ENCODE results near the gene ZNF93. TPM values are rescaled to one million over a fixed set of nuclear protein-coding genes. Genes with fewer than 3 reads are reported as not detected.
A peak's percentile ranks its signal among the peaks of the same experiment; 100 is the strongest.

The ZNF93 gene
- total RNA-seq (2016; rRNA removed; fragmentation: Illumina TruSeq; extraction: Trizol) (0.66 and 1.0 TPM in 2 replicates), polyA plus RNA-seq (2011; rRNA removed) (0.25 and 0.49 TPM in 2 replicates), polyA minus RNA-seq (2011; rRNA and poly(A)+ RNA removed; ENCODE audit: low replicate concordance) (0.07 and 0.24 TPM in 2 replicates), Bru-seq, nascent RNA (percentile 25 among the genes with signal in this experiment), BruChase-seq, experiment 1, labeled RNA remaining after a 6-hour chase (percentile 29 among the genes with signal in this experiment), BruChase-seq, experiment 2, labeled RNA remaining after a 2-hour chase (percentile 41 among the genes with signal in this experiment)
- total RNA-seq (2016; cell fraction: cytosol; rRNA removed; fragmentation: Illumina TruSeq; extraction: Trizol; ENCODE audit: low read depth): 0.30 and 0.35 TPM in 2 replicates
- 0.61 and 0.97 TPM in 2 replicates for total RNA-seq (2016; cell fraction: insoluble cytoplasmic fraction; rRNA removed; fragmentation: Illumina TruSeq; extraction: Trizol)
- total RNA-seq (2016; cell fraction: membrane; rRNA removed; fragmentation: Illumina TruSeq; extraction: Trizol): 0.24 and 0.56 TPM in 2 replicates
- 0.40 and 0.97 TPM in 2 replicates for total RNA-seq (2016; cell fraction: nucleus; rRNA removed; fragmentation: Illumina TruSeq; extraction: Trizol)
- 0.24 and 0.35 TPM in 2 replicates for polyA plus RNA-seq (2011; cell fraction: cytosol; rRNA removed)
- polyA plus RNA-seq (2011; cell fraction: nucleus; rRNA removed): 0.32 and 0.40 TPM in 2 replicates
- polyA plus RNA-seq (2012): 0.40 and 0.59 TPM in 2 replicates
- 0.07 and 0.24 TPM in 2 replicates for polyA plus RNA-seq (2016; cell fraction: cytosol; fragmentation: Illumina TruSeq; extraction: Trizol; ENCODE audit: low read depth)
- polyA plus RNA-seq (2016; cell fraction: insoluble cytoplasmic fraction; fragmentation: Illumina TruSeq; extraction: Trizol; ENCODE audit: low read depth): 0.87 and 1.4 TPM in 2 replicates
- polyA plus RNA-seq (2016; cell fraction: membrane; fragmentation: Illumina TruSeq; extraction: Trizol; ENCODE audit: low read depth): 0.13 and 0.23 TPM in 2 replicates
- polyA plus RNA-seq (2016; cell fraction: nucleus; fragmentation: Illumina TruSeq; extraction: Trizol; ENCODE audit: insufficient read depth, low read depth): 0.73 and 1.4 TPM in 2 replicates
- not detected in 2 replicates for polyA minus RNA-seq (2011; cell fraction: cytosol; rRNA and poly(A)+ RNA removed)
- polyA minus RNA-seq (2011; cell fraction: nucleus; rRNA and poly(A)+ RNA removed): 1.4 and 2.0 TPM in 2 replicates
- long read RNA-seq, experiment 1: 0 reads
- long read RNA-seq, experiment 2: 0 reads

DNA sequence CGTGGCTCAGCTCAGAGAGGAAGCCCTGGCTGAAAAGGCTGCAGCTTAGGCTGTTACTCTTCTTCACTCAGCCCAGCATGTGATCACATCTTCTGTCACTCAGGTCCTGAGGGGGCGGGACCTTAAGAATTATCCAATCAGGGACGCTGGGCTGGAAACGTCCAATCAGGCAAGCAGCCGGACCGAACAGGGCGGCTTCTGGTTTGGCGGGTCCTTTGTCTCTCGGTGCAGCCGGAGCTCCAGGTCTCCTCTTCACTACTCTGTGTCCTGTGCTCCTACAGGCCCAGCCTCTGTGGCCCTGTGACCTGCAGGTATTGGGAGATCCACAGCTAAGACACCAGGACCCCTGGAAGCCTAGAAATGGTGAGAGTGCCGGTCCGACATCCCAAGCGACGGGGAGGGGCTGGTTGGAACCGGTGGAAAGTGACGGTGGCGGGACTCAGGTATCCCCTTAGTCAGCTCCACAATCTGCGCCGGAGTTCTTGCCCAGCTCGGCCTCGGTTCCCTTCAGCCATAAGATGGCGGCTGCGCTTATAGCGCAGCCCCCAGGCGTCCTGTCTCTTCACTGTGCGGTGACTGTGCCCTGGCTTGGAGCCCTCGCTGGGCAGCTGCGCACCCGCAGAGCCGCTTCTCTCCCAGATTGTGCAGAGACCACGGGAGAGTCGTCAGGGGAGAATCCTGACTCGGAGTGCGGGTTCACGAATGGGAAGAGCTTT lies at the start of gene ZNF93:
ZNF93 (plus strand) TSS at position 218 of the 716 bp plus-strand sequence; CDS start at position 361, 143 bp downstream.
- Histone ChIP-seq H3K27me3 (ENCODE audit: control insufficient read depth in 1 of 2, insufficient read depth in 2 of 2, low read length in 2 of 2) (no peaks in the 10 kb centered on the region), H3K9ac (ENCODE audit: insufficient read depth, low read depth, low read length) (no peak within 1 kb of the TSS), H3K9me3 (ENCODE audit: low read length) (peaks cover 82% of the 10 kb centered on the region), H2AFZ (ENCODE audit: low read length) (no peak within 1 kb of the TSS), H3K4me2 (ENCODE audit: low read depth, low read length) (peak within 1 kb of the TSS; percentile 67), H3K4me3 (replicated peaks in 1 of 3; ENCODE audit: insufficient read depth in 1 of 3, low read depth in 2 of 3, low read length in 3 of 3) (peak within 1 kb of the TSS; percentile 4 to 59 (median 33); a peak in 5 of 6 replicates), H3K36me3 (replicated peaks in 1 of 2; ENCODE audit: control insufficient read depth in 1 of 2, insufficient read depth in 2 of 2, low read length in 2 of 2) (no peaks in the 10 kb centered on the region), H3K79me2 (ENCODE audit: insufficient read depth, low read length) (no peaks in the 10 kb centered on the region), H4K20me1 (ENCODE audit: insufficient read depth, low read length) (no peaks in the 10 kb centered on the region), H3K27ac (ENCODE audit: extremely low read length, insufficient read depth, low read length) (no peak within 1 kb of the TSS), H3K4me1 (ENCODE audit: insufficient read depth, low read length) (no peaks in the 10 kb centered on the region)
- FAIRE-seq: no peak
- 55% methylated on average over 30 of the region's 35 CpGs for WGBS (ENCODE audit: low lambda C conversion rate)
- in situ Hi-C loops (cut with HindIII; ENCODE audit: extremely low pct_ligation_motif_present, low pct_unique_long_range_greater_than_20kb) (no loop called here), intact Hi-C loops (cut with micrococcal nuclease; ENCODE audit: unreplicated experiment) (no loop called here)
- peak; percentile 95 for ATAC-seq
- DNase-seq (ENCODE audit: low spot score): peak; percentile 59
- BruUV-seq (replicated peaks): no TSS peak
- POLR2A ChIA-PET: interaction anchor here (1.1 kb wide), 1 partner anchor 35 kb away, joined by 3 read pairs; the partner anchor contains the start of gene ZNF253
- CTCF ChIA-PET (ENCODE audit: low intra/inter-chr PET ratio, low total read pairs): no interaction called here
- TF ChIP-seq JARID2 (CRISPR knock-in tag; IDR thresholded peaks at IDR 0.05; ENCODE audit: insufficient replicate concordance) (no peak), NFKBIZ (CRISPR knock-in tag; IDR thresholded peaks at IDR 0.05) (no peak), ZMYM4 (CRISPR knock-in tag; IDR thresholded peaks at IDR 0.05) (peak; percentile 32; the same call in 1 of the 2 replicates), PCBP1 (IDR thresholded peaks at IDR 0.05; ENCODE audit: borderline replicate concordance, low read depth, low read length) (no peak), HNRNPLL (IDR thresholded peaks at IDR 0.05; ENCODE audit: low read depth, low read length, poor library complexity, severe bottlenecking) (peak; percentile 21), ZNF143 (CRISPR knock-in tag; IDR thresholded peaks at IDR 0.05) (no peak), SAP130 (CRISPR knock-in tag; IDR thresholded peaks at IDR 0.05; ENCODE audit: low read depth) (peak; percentile 33; the same call in 1 of the 2 replicates), NFYB (CRISPR knock-in tag; IDR thresholded peaks at IDR 0.05) (peak; percentile 86), TMF1 (CRISPR knock-in tag; IDR thresholded peaks at IDR 0.05; ENCODE audit: low read depth) (no peak), REL (CRISPR knock-in tag; conservative IDR thresholded peaks at IDR 0.05) (no peak), MLLT10 (CRISPR knock-in tag; IDR thresholded peaks at IDR 0.05) (no peak), ZMYM2 (CRISPR knock-in tag; IDR thresholded peaks at IDR 0.05) (no peak), ZNF709 (CRISPR knock-in tag; IDR thresholded peaks at IDR 0.05) (no peak)
- TF ChIP-seq, protein P1, sequence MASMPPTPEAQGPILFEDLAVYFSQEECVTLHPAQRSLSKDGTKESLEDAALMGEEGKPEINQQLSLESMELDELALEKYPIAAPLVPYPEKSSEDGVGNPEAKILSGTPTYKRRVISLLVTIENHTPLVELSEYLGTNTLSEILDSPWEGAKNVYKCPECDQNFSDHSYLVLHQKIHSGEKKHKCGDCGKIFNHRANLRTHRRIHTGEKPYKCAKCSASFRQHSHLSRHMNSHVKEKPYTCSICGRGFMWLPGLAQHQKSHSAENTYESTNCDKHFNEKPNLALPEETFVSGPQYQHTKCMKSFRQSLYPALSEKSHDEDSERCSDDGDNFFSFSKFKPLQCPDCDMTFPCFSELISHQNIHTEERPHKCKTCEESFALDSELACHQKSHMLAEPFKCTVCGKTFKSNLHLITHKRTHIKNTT (CRISPR knock-in tag; IDR thresholded peaks at IDR 0.05): no peak
- TF ChIP-seq, protein P2, sequence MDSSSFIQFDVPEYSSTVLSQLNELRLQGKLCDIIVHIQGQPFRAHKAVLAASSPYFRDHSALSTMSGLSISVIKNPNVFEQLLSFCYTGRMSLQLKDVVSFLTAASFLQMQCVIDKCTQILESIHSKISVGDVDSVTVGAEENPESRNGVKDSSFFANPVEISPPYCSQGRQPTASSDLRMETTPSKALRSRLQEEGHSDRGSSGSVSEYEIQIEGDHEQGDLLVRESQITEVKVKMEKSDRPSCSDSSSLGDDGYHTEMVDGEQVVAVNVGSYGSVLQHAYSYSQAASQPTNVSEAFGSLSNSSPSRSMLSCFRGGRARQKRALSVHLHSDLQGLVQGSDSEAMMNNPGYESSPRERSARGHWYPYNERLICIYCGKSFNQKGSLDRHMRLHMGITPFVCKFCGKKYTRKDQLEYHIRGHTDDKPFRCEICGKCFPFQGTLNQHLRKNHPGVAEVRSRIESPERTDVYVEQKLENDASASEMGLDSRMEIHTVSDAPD (CRISPR knock-in tag; IDR thresholded peaks at IDR 0.05): no peak
- TF ChIP-seq, protein P3, sequence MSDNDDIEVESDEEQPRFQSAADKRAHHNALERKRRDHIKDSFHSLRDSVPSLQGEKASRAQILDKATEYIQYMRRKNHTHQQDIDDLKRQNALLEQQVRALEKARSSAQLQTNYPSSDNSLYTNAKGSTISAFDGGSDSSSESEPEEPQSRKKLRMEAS (IDR thresholded peaks at IDR 0.05): 0 out of 2 replicates have a peak, but pooled peaks have one; percentile 22

All from HepG2 (cell line).